NOMO-1 treated with DMSO at 0.1 percent for 48 hours (cell line): ENCODE results near the gene HSPA14.
"Not testable (repeated sequence)": the region's sequence is repeated elsewhere in the genome, so short reads cannot be mapped to it uniquely, and the experiment has no call there.

Source experiments
- DNase-seq: peaks from one replicate; lab custom pipeline; 2025; ENCODE audit not compliant: unreplicated experiment; lab: John Stamatoyannopoulos, UW

Gene HSPA14

GRCh38 chr10:14879124-14879927, 41.2 kb downstream of the HSPA14 start:
- no peak for DNase-seq

- DNase-seq: no peak
Measured at GRCh38 chr10:14879928-14880193, 41.8 kb downstream of the HSPA14 start.

GRCh38 chr10:14880229-14880628, 42.1 kb downstream of the HSPA14 start:
- no peak for DNase-seq

- DNase-seq: no peak
Measured at GRCh38 chr10:14884082-14884481, 46.0 kb downstream of the HSPA14 start.

- DNase-seq: no peak
Measured at GRCh38 chr10:14889318-14889717, 51.2 kb downstream of the HSPA14 start.

GRCh38 chr10:14891151-14891550, 53.0 kb downstream of the HSPA14 start:
- DNase-seq: no peak

GRCh38 chr10:14904316-14904732, 66.2 kb downstream of the HSPA14 start:
- DNase-seq: peak; percentile 18

GRCh38 chr10:14904864-14905263, 66.8 kb downstream of the HSPA14 start:
- no peak for DNase-seq

GRCh38 chr10:14905890-14906289, 67.8 kb downstream of the HSPA14 start:
- DNase-seq: no peak

GRCh38 chr10:14906765-14907164, 68.7 kb downstream of the HSPA14 start:
- DNase-seq: no peak

GRCh38 chr10:14907591-14907990, 69.5 kb downstream of the HSPA14 start:
- not testable (repeated sequence) for DNase-seq

- no peak for DNase-seq
Measured at GRCh38 chr10:14909101-14909500, 71.0 kb downstream of the HSPA14 start.

GRCh38 chr10:14910953-14911352, 72.8 kb downstream of the HSPA14 start:
- DNase-seq: no peak

GRCh38 chr10:14911801-14912200, 73.7 kb downstream of the HSPA14 start:
- DNase-seq: no peak

- DNase-seq: no peak
Measured at GRCh38 chr10:14916600-14916999, 78.5 kb downstream of the HSPA14 start.

GRCh38 chr10:14917827-14918226, 79.7 kb downstream of the HSPA14 start:
- no peak for DNase-seq

GRCh38 chr10:14918964-14919363, 80.9 kb downstream of the HSPA14 start:
- no peak for DNase-seq
